Measurements from ENCODE around the gene NELFA. TPM values are rescaled to one million over a fixed set of nuclear protein-coding genes. Genes with fewer than 3 reads are reported as not detected.
A peak's percentile ranks its signal among the peaks of the same experiment; 100 is the strongest.
"Not testable (repeated sequence)": the region's sequence is repeated elsewhere in the genome, so short reads cannot be mapped to it uniquely, and the experiment has no call there.

Gene NELFA
- total and polyA plus RNA-seq, 2 of the 13 experiments (the other 11 are each of a cell fraction or from before 2014, with no cell fraction given), result 13.3 to 18.5 TPM

- Histone ChIP-seq H3K9me3 (ENCODE audit: low read length) (no peaks in the 10 kb centered on the region), H3K27ac (ENCODE audit: extremely low read length, insufficient read depth, low read length) (no peak overlapping the region), H3K36me3 (replicated peaks in 1 of 2; ENCODE audit: control insufficient read depth in 1 of 2, insufficient read depth in 2 of 2, low read length in 2 of 2) (peaks cover 1 to 24% of the 10 kb centered on the region in 2 experiments; a peak in 3 of 5 replicates), H3K27me3 (ENCODE audit: control insufficient read depth in 1 of 2, insufficient read depth in 2 of 2, low read length in 2 of 2) (no peaks in the 10 kb centered on the region; a peak in 1 of 5 replicates), H3K79me2 (ENCODE audit: insufficient read depth, low read length) (peaks cover 61% of the 10 kb centered on the region), H3K4me2 (ENCODE audit: low read depth, low read length) (0 out of 2 replicates have a peak overlapping the region, but pooled peaks have one; percentile 3), H3K4me3 (replicated peaks in 1 of 3; ENCODE audit: insufficient read depth in 1 of 3, low read depth in 2 of 3, low read length in 3 of 3) (no peak overlapping the region), H4K20me1 (ENCODE audit: insufficient read depth, low read length) (peaks cover 13% of the 10 kb centered on the region), H3K4me1 (ENCODE audit: insufficient read depth, low read length) (peaks cover 26% of the 10 kb centered on the region), H3K9ac (ENCODE audit: insufficient read depth, low read depth, low read length) (no peak overlapping the region), H2AFZ (ENCODE audit: low read length) (no peak overlapping the region)
- ChIA-PET CTCF (ENCODE audit: low intra/inter-chr PET ratio, low total read pairs) (no interaction called here), POLR2A (no interaction called here)
- no TSS peak for BruUV-seq (replicated peaks)
- 89% methylated on average over 6 of the region's 7 CpGs for WGBS (ENCODE audit: low lambda C conversion rate)
- intact Hi-C loops (cut with micrococcal nuclease; ENCODE audit: unreplicated experiment) (loop anchor here (5.0 kb wide), 1 partner anchor 441 kb away; no protein-coding TSS in a partner anchor), in situ Hi-C loops (cut with HindIII; ENCODE audit: extremely low pct_ligation_motif_present, low pct_unique_long_range_greater_than_20kb) (loop anchor here (25.0 kb wide), 1 partner anchor 181 kb away; no protein-coding TSS in a partner anchor)
- ATAC-seq (no peak), FAIRE-seq (no peak), DNase-seq (ENCODE audit: low spot score) (no peak)
- TF ChIP-seq ZXDC (CRISPR knock-in tag; IDR thresholded peaks at IDR 0.05) (no peak), RARA (CRISPR knock-in tag; IDR thresholded peaks at IDR 0.05) (no peak), ZNF121 (CRISPR knock-in tag; IDR thresholded peaks at IDR 0.05) (peak; percentile 78; the same call in 1 of the 2 replicates), ETV5 (CRISPR knock-in tag; IDR thresholded peaks at IDR 0.05; ENCODE audit: borderline replicate concordance) (no peak), ZNF263 (CRISPR knock-in tag; IDR thresholded peaks at IDR 0.05) (0 out of 2 replicates have a peak, but pooled peaks have one; percentile 20), POLR2G (IDR thresholded peaks at IDR 0.05; ENCODE audit: low read depth, low read length) (no peak), CSRNP2 (CRISPR knock-in tag; conservative IDR thresholded peaks at IDR 0.05; ENCODE audit: low read depth) (no peak), ZNF770 (CRISPR knock-in tag; IDR thresholded peaks at IDR 0.05) (peak; percentile 57; the same call in 1 of the 2 replicates), RXRA (CRISPR knock-in tag; IDR thresholded peaks at IDR 0.05) (no peak), ARHGAP35 (CRISPR knock-in tag; IDR thresholded peaks at IDR 0.05; ENCODE audit: borderline replicate concordance) (no peak)
Measured at GRCh38 chr4:2006367-2006766, 2.4 kb downstream of the NELFA start.

- intact Hi-C loops (cut with micrococcal nuclease; ENCODE audit: unreplicated experiment); H3K9ac ChIP-seq (ENCODE audit: insufficient read depth, low read depth, low read length); FAIRE-seq; DNase-seq (ENCODE audit: low spot score); ATAC-seq; H3K4me2 ChIP-seq (ENCODE audit: low read depth, low read length); H3K27ac ChIP-seq (ENCODE audit: extremely low read length, insufficient read depth, low read length); POLR2A ChIA-PET; H2AFZ ChIP-seq (ENCODE audit: low read length); H3K27me3 ChIP-seq (ENCODE audit: control insufficient read depth in 1 of 2, insufficient read depth in 2 of 2, low read length in 2 of 2); BruUV-seq (replicated peaks); H3K4me3 ChIP-seq (replicated peaks in 1 of 3; ENCODE audit: insufficient read depth in 1 of 3, low read depth in 2 of 3, low read length in 3 of 3); CTCF ChIA-PET (ENCODE audit: low intra/inter-chr PET ratio, low total read pairs); H3K9me3 ChIP-seq (ENCODE audit: low read length): not testable (repeated sequence)
- Histone ChIP-seq H3K4me1 (ENCODE audit: insufficient read depth, low read length) (peaks cover 33% of the 10 kb centered on the region), H3K79me2 (ENCODE audit: insufficient read depth, low read length) (peaks cover 86% of the 10 kb centered on the region), H4K20me1 (ENCODE audit: insufficient read depth, low read length) (peaks cover 20% of the 10 kb centered on the region), H3K36me3 (replicated peaks in 1 of 2; ENCODE audit: control insufficient read depth in 1 of 2, insufficient read depth in 2 of 2, low read length in 2 of 2) (peaks cover 1 to 24% of the 10 kb centered on the region in 2 experiments; a peak in 3 of 5 replicates)
- WGBS (ENCODE audit: low lambda C conversion rate), result 91% methylated on average over 2 of the region's 2 CpGs
- in situ Hi-C loops (cut with HindIII; ENCODE audit: extremely low pct_ligation_motif_present, low pct_unique_long_range_greater_than_20kb), result loop anchor here (25.0 kb wide), 1 partner anchor 184 kb away; no protein-coding TSS in a partner anchor
Measured at GRCh38 chr4:2003361-2003760, 5.4 kb downstream of the NELFA start.
